K562 (cell line): ENCODE results near the gene USP16. TPM values are rescaled to one million over a fixed set of nuclear protein-coding genes. Genes with fewer than 3 reads are reported as not detected.

Experiments used
- ETV6 ChIP-seq, 3 experiments: fragments of 150-350 bp in 1 of 3; sonication (generic) in 1 of 3; formaldehyde crosslinking in 1 of 3; IDR thresholded peaks; 2 replicates each; pipeline versions ENCODE4 v1.6.1 to v1.8.0; 2014 to 2022; ENCODE audit warnings: borderline replicate concordance in 2 of 3, low read depth in 2 of 3, antibody characterized with exemption in 1 of 3, low read length in 1 of 3, mild to moderate bottlenecking in 1 of 3, missing genetic modification reagents in 1 of 3
- HNRNPK ChIP-seq: fragments of 200-400 bp; formaldehyde crosslinking; IDR thresholded peaks from one replicate; pipeline ENCODE4 v1.6.1; 2018; ENCODE audit warnings: mild to moderate bottlenecking, low read depth, low read length; ENCODE audit not compliant: poor library complexity, severe bottlenecking
- HNRNPLL ChIP-seq: fragments of 200-400 bp; formaldehyde crosslinking; IDR thresholded peaks from 2 replicates; pipeline ENCODE4 v1.6.1; 2017; ENCODE audit warnings: low read length, low read depth, mild to moderate bottlenecking; ENCODE audit not compliant: poor library complexity, severe bottlenecking
- KDM1A ChIP-seq, 2 experiments: fragments of 450-650 bp; IDR thresholded peaks; 2 replicates each; pipeline ENCODE4 v1.6.1; 2016; ENCODE audit warnings: mild to moderate bottlenecking in 2 of 2
- MCM5 ChIP-seq: fragments of 450-650 bp; IDR thresholded peaks from 2 replicates; pipeline ENCODE4 v1.6.1; 2016; ENCODE audit warnings: low read depth
- NFE2 ChIP-seq: IDR thresholded peaks from 2 replicates; pipeline ENCODE4 v1.6.1; 2014; ENCODE audit warnings: antibody characterized with exemption, low read depth
- NFIC ChIP-seq: fragments of 450-650 bp; IDR thresholded peaks from 2 replicates; pipeline ENCODE4 v1.6.1; 2017; ENCODE audit warnings: mild to moderate bottlenecking, inconsistent platforms
- TOE1 ChIP-seq, 2 experiments: fragments of 450-650 bp in 1 of 2; sonication (generic) in 1 of 2; formaldehyde crosslinking in 1 of 2; IDR thresholded peaks; 2 replicates each; pipeline versions ENCODE4 v1.7.1 to v1.8.0; 2016 to 2022; ENCODE audit warnings: borderline replicate concordance in 2 of 2, mild to moderate bottlenecking in 2 of 2, antibody characterized with exemption in 1 of 2, inconsistent platforms in 1 of 2, low read depth in 1 of 2, missing genetic modification reagents in 1 of 2, moderate library complexity in 1 of 2
- ZNF184 ChIP-seq: sonication (generic); formaldehyde crosslinking; IDR thresholded peaks from 2 replicates; pipeline ENCODE4 v1.5.0; 2020; ENCODE audit warnings: missing genetic modification reagents
- ZNF695 ChIP-seq: fragments of 450-650 bp; formaldehyde crosslinking; IDR thresholded peaks from 2 replicates; pipeline ENCODE4 v1.4.0; 2020; ENCODE audit warnings: mild to moderate bottlenecking, moderate library complexity
- polyA plus RNA-seq, 8 experiments: library from polyadenylated mRNA; depleted of rRNA in 4 of 8; stranded (reverse) in 5 of 8; unstranded in 3 of 8; fragments of >200 nt; fragmentation: Nextera tagmentation in 2 of 8; fragmentation: Illumina TruSeq in 1 of 8; extraction: Ambion mirVana in 2 of 8; extraction: Trizol in 1 of 8; gene quantifications; 2 replicates each; pipeline versions ENCODE4 v1.2.1 to v1.2.3, GENCODE V29; 2011 to 2014; ENCODE audit warnings: inconsistent platforms in 1 of 8, missing spikeins in 1 of 8
- total RNA-seq, 7 experiments: library from RNA; depleted of rRNA in 6 of 7; stranded (reverse); fragments of >200 nt in 6 of 7; fragmentation: Illumina TruSeq in 2 of 7; extraction: Trizol in 2 of 7; gene quantifications; 2 replicates each; pipeline versions ENCODE4 v1.2.1 to v1.2.3, GENCODE V29; 2011 to 2021; ENCODE audit warnings: low replicate concordance in 1 of 7
- TF ChIP-seq, protein P1 (sequence below), 2 experiments: fragments of 150-350 bp in 1 of 2; IDR thresholded peaks; 2 replicates each; pipeline ENCODE4 v1.6.1; 2012 to 2016; ENCODE audit warnings: low read depth in 2 of 2, low read length in 2 of 2, mild to moderate bottlenecking in 1 of 2, moderate library complexity in 1 of 2
- TF ChIP-seq, protein P2 (sequence below): sonication (generic); IDR thresholded peaks from 2 replicates; pipeline ENCODE4 v1.6.1; 2016
- TF ChIP-seq, protein P3 (sequence below): fragments of 150-350 bp; IDR thresholded peaks from 2 replicates; pipeline ENCODE4 v1.6.1; 2014; ENCODE audit warnings: low read depth, mild to moderate bottlenecking, low read length, borderline replicate concordance
- TF ChIP-seq, protein P4 (sequence below): fragments of 450-650 bp; formaldehyde crosslinking; IDR thresholded peaks from 2 replicates; pipeline ENCODE4 v1.4.0; 2022; ENCODE audit warnings: missing genetic modification characterization
- TF ChIP-seq, protein P5 (sequence below): fragments of 250-450 bp; sonication (Bioruptor Pico); IDR thresholded peaks from 2 replicates; pipeline ENCODE4 v1.5.0; 2022; ENCODE audit warnings: mild to moderate bottlenecking

The USP16 gene
- total and polyA plus RNA-seq, 9 of the 15 experiments (the other 6 are each of a cell fraction or from before 2014, with no cell fraction given), result 38.4 to 90.9 (median 62.8) TPM

DNA sequence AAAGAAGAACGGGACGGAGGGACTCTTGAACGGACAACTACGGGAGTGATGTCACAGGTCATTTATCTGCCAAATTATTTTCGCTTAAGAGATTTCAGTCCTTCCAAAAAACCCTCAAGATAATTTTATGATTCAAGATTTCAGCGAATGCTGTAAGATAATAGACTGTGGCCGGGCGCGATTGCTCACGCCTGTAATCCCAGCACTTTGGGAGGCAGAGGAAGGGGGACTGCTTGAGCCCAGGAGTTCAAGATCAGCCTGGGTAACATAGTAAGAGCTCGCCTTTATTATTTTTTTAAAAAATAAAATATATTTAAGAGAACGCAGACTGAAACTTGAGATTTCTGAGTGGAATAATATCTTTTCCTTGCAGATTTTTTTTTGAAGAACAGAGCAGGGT lies 5.9 kb upstream of the USP16 start (continued):
- TF ChIP-seq, protein P1, sequence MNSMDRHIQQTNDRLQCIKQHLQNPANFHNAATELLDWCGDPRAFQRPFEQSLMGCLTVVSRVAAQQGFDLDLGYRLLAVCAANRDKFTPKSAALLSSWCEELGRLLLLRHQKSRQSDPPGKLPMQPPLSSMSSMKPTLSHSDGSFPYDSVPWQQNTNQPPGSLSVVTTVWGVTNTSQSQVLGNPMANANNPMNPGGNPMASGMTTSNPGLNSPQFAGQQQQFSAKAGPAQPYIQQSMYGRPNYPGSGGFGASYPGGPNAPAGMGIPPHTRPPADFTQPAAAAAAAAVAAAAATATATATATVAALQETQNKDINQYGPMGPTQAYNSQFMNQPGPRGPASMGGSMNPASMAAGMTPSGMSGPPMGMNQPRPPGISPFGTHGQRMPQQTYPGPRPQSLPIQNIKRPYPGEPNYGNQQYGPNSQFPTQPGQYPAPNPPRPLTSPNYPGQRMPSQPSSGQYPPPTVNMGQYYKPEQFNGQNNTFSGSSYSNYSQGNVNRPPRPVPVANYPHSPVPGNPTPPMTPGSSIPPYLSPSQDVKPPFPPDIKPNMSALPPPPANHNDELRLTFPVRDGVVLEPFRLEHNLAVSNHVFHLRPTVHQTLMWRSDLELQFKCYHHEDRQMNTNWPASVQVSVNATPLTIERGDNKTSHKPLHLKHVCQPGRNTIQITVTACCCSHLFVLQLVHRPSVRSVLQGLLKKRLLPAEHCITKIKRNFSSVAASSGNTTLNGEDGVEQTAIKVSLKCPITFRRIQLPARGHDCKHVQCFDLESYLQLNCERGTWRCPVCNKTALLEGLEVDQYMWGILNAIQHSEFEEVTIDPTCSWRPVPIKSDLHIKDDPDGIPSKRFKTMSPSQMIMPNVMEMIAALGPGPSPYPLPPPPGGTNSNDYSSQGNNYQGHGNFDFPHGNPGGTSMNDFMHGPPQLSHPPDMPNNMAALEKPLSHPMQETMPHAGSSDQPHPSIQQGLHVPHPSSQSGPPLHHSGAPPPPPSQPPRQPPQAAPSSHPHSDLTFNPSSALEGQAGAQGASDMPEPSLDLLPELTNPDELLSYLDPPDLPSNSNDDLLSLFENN (IDR thresholded peaks at IDR 0.05; ENCODE audit: low read depth in 2 of 2, low read length in 2 of 2), result peak in 1 of 2 experiments; percentile 54; a peak in 1 of 4 replicates
- TF ChIP-seq NFIC (no peak), HNRNPK (no peak), ZNF184 (CRISPR knock-in tag) (no peak), HNRNPLL (no peak), KDM1A (IDR thresholded peaks at IDR 0.05) (peak; percentile 42 to 68; a peak in 2 of 4 replicates), ZNF695 (CRISPR knock-in tag) (no peak), ETV6 (IDR thresholded peaks at IDR 0.05; ENCODE audit: borderline replicate concordance in 1 of 2, low read depth in 2 of 2, low read length in 1 of 2) (no peak), ETV6 (CRISPR knock-in tag; IDR thresholded peaks at IDR 0.05; ENCODE audit: borderline replicate concordance) (no peak), MCM5 (no peak), TOE1 (IDR thresholded peaks at IDR 0.05; ENCODE audit: borderline replicate concordance) (no peak), TOE1 (CRISPR knock-in tag; IDR thresholded peaks at IDR 0.05; ENCODE audit: borderline replicate concordance, low read depth) (no peak), NFE2 (no peak)
- TF ChIP-seq, protein P2, sequence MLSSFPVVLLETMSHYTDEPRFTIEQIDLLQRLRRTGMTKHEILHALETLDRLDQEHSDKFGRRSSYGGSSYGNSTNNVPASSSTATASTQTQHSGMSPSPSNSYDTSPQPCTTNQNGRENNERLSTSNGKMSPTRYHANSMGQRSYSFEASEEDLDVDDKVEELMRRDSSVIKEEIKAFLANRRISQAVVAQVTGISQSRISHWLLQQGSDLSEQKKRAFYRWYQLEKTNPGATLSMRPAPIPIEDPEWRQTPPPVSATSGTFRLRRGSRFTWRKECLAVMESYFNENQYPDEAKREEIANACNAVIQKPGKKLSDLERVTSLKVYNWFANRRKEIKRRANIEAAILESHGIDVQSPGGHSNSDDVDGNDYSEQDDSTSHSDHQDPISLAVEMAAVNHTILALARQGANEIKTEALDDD, result no peak
- TF ChIP-seq, protein P3, sequence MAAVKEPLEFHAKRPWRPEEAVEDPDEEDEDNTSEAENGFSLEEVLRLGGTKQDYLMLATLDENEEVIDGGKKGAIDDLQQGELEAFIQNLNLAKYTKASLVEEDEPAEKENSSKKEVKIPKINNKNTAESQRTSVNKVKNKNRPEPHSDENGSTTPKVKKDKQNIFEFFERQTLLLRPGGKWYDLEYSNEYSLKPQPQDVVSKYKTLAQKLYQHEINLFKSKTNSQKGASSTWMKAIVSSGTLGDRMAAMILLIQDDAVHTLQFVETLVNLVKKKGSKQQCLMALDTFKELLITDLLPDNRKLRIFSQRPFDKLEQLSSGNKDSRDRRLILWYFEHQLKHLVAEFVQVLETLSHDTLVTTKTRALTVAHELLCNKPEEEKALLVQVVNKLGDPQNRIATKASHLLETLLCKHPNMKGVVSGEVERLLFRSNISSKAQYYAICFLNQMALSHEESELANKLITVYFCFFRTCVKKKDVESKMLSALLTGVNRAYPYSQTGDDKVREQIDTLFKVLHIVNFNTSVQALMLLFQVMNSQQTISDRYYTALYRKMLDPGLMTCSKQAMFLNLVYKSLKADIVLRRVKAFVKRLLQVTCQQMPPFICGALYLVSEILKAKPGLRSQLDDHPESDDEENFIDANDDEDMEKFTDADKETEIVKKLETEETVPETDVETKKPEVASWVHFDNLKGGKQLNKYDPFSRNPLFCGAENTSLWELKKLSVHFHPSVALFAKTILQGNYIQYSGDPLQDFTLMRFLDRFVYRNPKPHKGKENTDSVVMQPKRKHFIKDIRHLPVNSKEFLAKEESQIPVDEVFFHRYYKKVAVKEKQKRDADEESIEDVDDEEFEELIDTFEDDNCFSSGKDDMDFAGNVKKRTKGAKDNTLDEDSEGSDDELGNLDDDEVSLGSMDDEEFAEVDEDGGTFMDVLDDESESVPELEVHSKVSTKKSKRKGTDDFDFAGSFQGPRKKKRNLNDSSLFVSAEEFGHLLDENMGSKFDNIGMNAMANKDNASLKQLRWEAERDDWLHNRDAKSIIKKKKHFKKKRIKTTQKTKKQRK, result no peak
- TF ChIP-seq, protein P4, sequence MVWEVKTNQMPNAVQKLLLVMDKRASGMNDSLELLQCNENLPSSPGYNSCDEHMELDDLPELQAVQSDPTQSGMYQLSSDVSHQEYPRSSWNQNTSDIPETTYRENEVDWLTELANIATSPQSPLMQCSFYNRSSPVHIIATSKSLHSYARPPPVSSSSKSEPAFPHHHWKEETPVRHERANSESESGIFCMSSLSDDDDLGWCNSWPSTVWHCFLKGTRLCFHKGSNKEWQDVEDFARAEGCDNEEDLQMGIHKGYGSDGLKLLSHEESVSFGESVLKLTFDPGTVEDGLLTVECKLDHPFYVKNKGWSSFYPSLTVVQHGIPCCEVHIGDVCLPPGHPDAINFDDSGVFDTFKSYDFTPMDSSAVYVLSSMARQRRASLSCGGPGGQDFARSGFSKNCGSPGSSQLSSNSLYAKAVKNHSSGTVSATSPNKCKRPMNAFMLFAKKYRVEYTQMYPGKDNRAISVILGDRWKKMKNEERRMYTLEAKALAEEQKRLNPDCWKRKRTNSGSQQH, result no peak
- TF ChIP-seq, protein P5, sequence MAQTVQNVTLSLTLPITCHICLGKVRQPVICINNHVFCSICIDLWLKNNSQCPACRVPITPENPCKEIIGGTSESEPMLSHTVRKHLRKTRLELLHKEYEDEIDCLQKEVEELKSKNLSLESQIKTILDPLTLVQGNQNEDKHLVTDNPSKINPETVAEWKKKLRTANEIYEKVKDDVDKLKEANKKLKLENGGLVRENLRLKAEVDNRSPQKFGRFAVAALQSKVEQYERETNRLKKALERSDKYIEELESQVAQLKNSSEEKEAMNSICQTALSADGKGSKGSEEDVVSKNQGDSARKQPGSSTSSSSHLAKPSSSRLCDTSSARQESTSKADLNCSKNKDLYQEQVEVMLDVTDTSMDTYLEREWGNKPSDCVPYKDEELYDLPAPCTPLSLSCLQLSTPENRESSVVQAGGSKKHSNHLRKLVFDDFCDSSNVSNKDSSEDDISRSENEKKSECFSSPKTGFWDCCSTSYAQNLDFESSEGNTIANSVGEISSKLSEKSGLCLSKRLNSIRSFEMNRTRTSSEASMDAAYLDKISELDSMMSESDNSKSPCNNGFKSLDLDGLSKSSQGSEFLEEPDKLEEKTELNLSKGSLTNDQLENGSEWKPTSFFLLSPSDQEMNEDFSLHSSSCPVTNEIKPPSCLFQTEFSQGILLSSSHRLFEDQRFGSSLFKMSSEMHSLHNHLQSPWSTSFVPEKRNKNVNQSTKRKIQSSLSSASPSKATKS (CRISPR knock-in tag), result no peak
